Activated CD4-positive, alpha-beta T cell treated with anti-CD3 and anti-CD28 coated beads for 36 hours (primary cell): ENCODE measurements around the gene NTNG1. TPM values are rescaled to one million over a fixed set of nuclear protein-coding genes. Genes with fewer than 3 reads are reported as not detected.

Experiments
- ATAC-seq: fragments of 200-7000 bp; cut with Tn5 transposase; one replicate; pipeline ENCODE4 v1.10.0; 2021; ENCODE audit warnings: mild to moderate bottlenecking, moderate library complexity
- CTCF ChIA-PET: fragments of 350-600 bp; sonication (Branson Sonifier 250); formaldehyde crosslinking; loops from one replicate; lab custom pipeline; 2021; ENCODE audit warnings: antibody characterized with exemption; lab: Charles Lee
- POLR2A ChIA-PET: fragments of 350-600 bp; sonication (Branson Sonifier 250); formaldehyde crosslinking; loops from one replicate; lab custom pipeline; 2021; ENCODE audit warnings: antibody characterized with exemption, inconsistent platforms; lab: Charles Lee
- DNase-seq: peaks from one replicate; pipeline ENCODE4 v3.0.0-alpha.2; 2020
- H3K27ac Mint-ChIP-seq: one replicate; pipeline ENCODE4 v1.8.0; 2021; ENCODE audit warnings: mixed read lengths
- H3K27me3 Mint-ChIP-seq: one replicate; pipeline ENCODE4 v1.8.0; 2021; ENCODE audit warnings: mixed read lengths
- H3K36me3 Mint-ChIP-seq: one replicate; pipeline ENCODE4 v1.8.0; 2021; ENCODE audit warnings: low read depth, mixed read lengths
- H3K4me1 Mint-ChIP-seq: one replicate; pipeline ENCODE4 v1.8.0; 2021; ENCODE audit warnings: mixed read lengths
- H3K4me3 Mint-ChIP-seq: one replicate; pipeline ENCODE4 v1.8.0; 2021; ENCODE audit warnings: mild to moderate bottlenecking, moderate library complexity, mixed read lengths
- H3K9me3 Mint-ChIP-seq: one replicate; pipeline ENCODE4 v1.8.0; 2021; ENCODE audit warnings: low read depth, mixed read lengths
- intact Hi-C, 2 experiments: fragments of 100-400 bp; cut with DNase I in 1 of 2; cut with micrococcal nuclease in 1 of 2; formaldehyde crosslinking; loops; one replicate each; pipeline versions ENCODE4 v1.14.2 to v1.15.1; 2022 to 2024; cut with DNase I, micrococcal nuclease
- total RNA-seq, 2 experiments: library from RNA; stranded (reverse); gene quantifications; one replicate each; pipeline ENCODE4 v1.2.3, GENCODE V29; 2021

Gene NTNG1
- total RNA-seq, 2 experiments from 2014 or later = 0.28 TPM; not detected in 1

GRCh38 chr1:107171333-107171732 is 30.5 kb downstream of the NTNG1 start:
- intact Hi-C loops = no loop called here
- H3K36me3 Mint-ChIP-seq = no peaks in the 10 kb centered on the region
- CTCF ChIA-PET = interaction anchor here (0.9 kb wide), 1 partner anchor 12 kb away, joined by 3 read pairs; no protein-coding TSS in a partner anchor
- H3K27ac Mint-ChIP-seq = no peak overlapping the region
- ATAC-seq (no peak), DNase-seq (no peak)
- peaks cover 1% of the 10 kb centered on the region for H3K27me3 Mint-ChIP-seq
- POLR2A ChIA-PET = no interaction called here
- no peak overlapping the region for H3K4me3 Mint-ChIP-seq
- H3K9me3 Mint-ChIP-seq = no peaks in the 10 kb centered on the region
- H3K4me1 Mint-ChIP-seq = no peaks in the 10 kb centered on the region

GRCh38 chr1:107172450-107173170 is 31.8 kb downstream of the NTNG1 start:
- Mint-ChIP-seq H3K27me3 (peaks cover 1% of the 10 kb centered on the region), H3K9me3 (no peaks in the 10 kb centered on the region), H3K36me3 (no peaks in the 10 kb centered on the region), H3K4me1 (no peaks in the 10 kb centered on the region), H3K27ac (no peak overlapping the region), H3K4me3 (no peak overlapping the region)
- DNase-seq (no peak), ATAC-seq (no peak)
- intact Hi-C loops = no loop called here
- ChIA-PET POLR2A (interaction anchor here (0.7 kb wide), 1 partner anchor 8 kb away, joined by 6 read pairs; no protein-coding TSS in a partner anchor), CTCF (no interaction called here)

- no peaks in the 10 kb centered on the region for H3K9me3 Mint-ChIP-seq
- no peaks in the 10 kb centered on the region for H3K4me1 Mint-ChIP-seq
These were observed 34.5 kb downstream of the NTNG1 start for GRCh38 chr1:107175102-107175909.

GRCh38 chr1:107181253-107181969 is 40.6 kb downstream of the NTNG1 start:
- DNase-seq (no peak), ATAC-seq (no peak)
- intact Hi-C loops = no loop called here
- H3K4me3 Mint-ChIP-seq = no peak overlapping the region
- peaks cover 7% of the 10 kb centered on the region for H3K27me3 Mint-ChIP-seq
- H3K36me3 Mint-ChIP-seq = no peaks in the 10 kb centered on the region
- H3K27ac Mint-ChIP-seq = no peak overlapping the region
- no peaks in the 10 kb centered on the region for H3K4me1 Mint-ChIP-seq
- no peaks in the 10 kb centered on the region for H3K9me3 Mint-ChIP-seq
- CTCF ChIA-PET = no interaction called here
- POLR2A ChIA-PET = no interaction called here

More at GRCh38 chr1:107175102-107175909, 34.5 kb downstream of the NTNG1 start:
- H3K36me3 Mint-ChIP-seq = no peaks in the 10 kb centered on the region
- H3K4me3 Mint-ChIP-seq = no peak overlapping the region
- H3K27ac Mint-ChIP-seq = no peak overlapping the region
- no peak for ATAC-seq
- CTCF ChIA-PET = interaction anchor here (0.6 kb wide), 1 partner anchor 59 kb away, joined by 4 read pairs; no protein-coding TSS in a partner anchor
- intact Hi-C loops = no loop called here
- H3K27me3 Mint-ChIP-seq = peaks cover 1% of the 10 kb centered on the region
- DNase-seq = no peak
- POLR2A ChIA-PET = no interaction called here

- ChIA-PET CTCF (interaction anchor here (1.2 kb wide), 1 partner anchor 12 kb away, joined by 3 read pairs; no protein-coding TSS in a partner anchor), POLR2A (no interaction called here)
- DNase-seq (no peak), ATAC-seq (no peak)
- no peak overlapping the region for H3K4me3 Mint-ChIP-seq
- intact Hi-C loops = no loop called here
- H3K27me3 Mint-ChIP-seq = peaks cover 7% of the 10 kb centered on the region
- no peak overlapping the region for H3K27ac Mint-ChIP-seq
- H3K36me3 Mint-ChIP-seq = no peaks in the 10 kb centered on the region
- H3K9me3 Mint-ChIP-seq = no peaks in the 10 kb centered on the region
- no peaks in the 10 kb centered on the region for H3K4me1 Mint-ChIP-seq
These were observed 42.2 kb downstream of the NTNG1 start for GRCh38 chr1:107183011-107183410.

- peaks cover 7% of the 10 kb centered on the region for H3K27me3 Mint-ChIP-seq
These were observed 44.0 kb downstream of the NTNG1 start for GRCh38 chr1:107184888-107185287.

GRCh38 chr1:107187399-107187798 is 46.6 kb downstream of the NTNG1 start:
- intact Hi-C loops = no loop called here
- ChIA-PET POLR2A (no interaction called here), CTCF (interaction anchor here (0.6 to 1.4 kb wide), 2 partner anchors 10 to 45 kb away, joined by 3 to 4 read pairs; no protein-coding TSS in a partner anchor)
- no peak for ATAC-seq
- Mint-ChIP-seq H3K36me3 (no peaks in the 10 kb centered on the region), H3K9me3 (no peaks in the 10 kb centered on the region), H3K4me1 (no peaks in the 10 kb centered on the region), H3K27me3 (peaks cover 7% of the 10 kb centered on the region), H3K27ac (no peak overlapping the region), H3K4me3 (no peak overlapping the region)
- DNase-seq = no peak

More at GRCh38 chr1:107184888-107185287, 44.0 kb downstream of the NTNG1 start:
- no peak overlapping the region for H3K27ac Mint-ChIP-seq
- intact Hi-C loops = no loop called here
- ChIA-PET POLR2A (no interaction called here), CTCF (no interaction called here)
- no peaks in the 10 kb centered on the region for H3K9me3 Mint-ChIP-seq
- H3K36me3 Mint-ChIP-seq = no peaks in the 10 kb centered on the region
- ATAC-seq = no peak
- H3K4me3 Mint-ChIP-seq = no peak overlapping the region
- H3K4me1 Mint-ChIP-seq = no peaks in the 10 kb centered on the region
- no peak for DNase-seq

GRCh38 chr1:107188160-107188559 is 47.3 kb downstream of the NTNG1 start:
- Mint-ChIP-seq H3K9me3 (no peaks in the 10 kb centered on the region), H3K36me3 (no peaks in the 10 kb centered on the region), H3K4me1 (no peaks in the 10 kb centered on the region), H3K27me3 (peaks cover 2% of the 10 kb centered on the region), H3K27ac (no peak overlapping the region), H3K4me3 (no peak overlapping the region)
- ATAC-seq (no peak), DNase-seq (no peak)
- CTCF ChIA-PET = no interaction called here
- intact Hi-C loops = no loop called here
- POLR2A ChIA-PET = no interaction called here

GRCh38 chr1:107194380-107194779 is 53.5 kb downstream of the NTNG1 start:
- intact Hi-C loops = no loop called here
- ChIA-PET POLR2A (no interaction called here), CTCF (no interaction called here)
- DNase-seq = no peak
- H3K4me1 Mint-ChIP-seq = no peaks in the 10 kb centered on the region
- no peak overlapping the region for H3K4me3 Mint-ChIP-seq
- H3K36me3 Mint-ChIP-seq = no peaks in the 10 kb centered on the region
- no peaks in the 10 kb centered on the region for H3K9me3 Mint-ChIP-seq
- H3K27ac Mint-ChIP-seq = no peak overlapping the region
- ATAC-seq = no peak
- no peaks in the 10 kb centered on the region for H3K27me3 Mint-ChIP-seq

- no peaks in the 10 kb centered on the region for H3K4me1 Mint-ChIP-seq
- no peak overlapping the region for H3K27ac Mint-ChIP-seq
- intact Hi-C loops = loop anchor here in 1 of 2 experiments (5.0 kb wide), 1 partner anchor 332 kb away; no protein-coding TSS in a partner anchor
- H3K9me3 Mint-ChIP-seq = no peaks in the 10 kb centered on the region
- no peak overlapping the region for H3K4me3 Mint-ChIP-seq
- POLR2A ChIA-PET = no interaction called here
- CTCF ChIA-PET = no interaction called here
- H3K36me3 Mint-ChIP-seq = no peaks in the 10 kb centered on the region
- DNase-seq (no peak), ATAC-seq (no peak)
- no peaks in the 10 kb centered on the region for H3K27me3 Mint-ChIP-seq
These were observed 54.6 kb downstream of the NTNG1 start for GRCh38 chr1:107195476-107195875.

GRCh38 chr1:107196973-107197562 is 56.2 kb downstream of the NTNG1 start:
- ATAC-seq = no peak
- Mint-ChIP-seq H3K4me3 (no peak overlapping the region), H3K27me3 (peaks cover 3% of the 10 kb centered on the region), H3K9me3 (peaks cover 7% of the 10 kb centered on the region), H3K27ac (no peak overlapping the region), H3K36me3 (no peaks in the 10 kb centered on the region), H3K4me1 (no peaks in the 10 kb centered on the region)
- ChIA-PET CTCF (interaction anchor here (0.6 to 1.3 kb wide), 2 partner anchors 10 to 11 kb away, joined by 4 read pairs; no protein-coding TSS in a partner anchor), POLR2A (no interaction called here)
- DNase-seq = peak; percentile 46
- intact Hi-C loops = loop anchor here in 1 of 2 experiments (1.0 to 5.0 kb wide), 2 partner anchors 330 to 553 kb away; no protein-coding TSS in a partner anchor
